HEK293T (cell line): Measurements from ENCODE around the gene PCBP3.

Source experiments
- BHLHE40 ChIP-seq: fragments of 450-650 bp; IDR thresholded peaks from 2 replicates; pipeline ENCODE4 v1.6.1; 2016; ENCODE audit warnings: mild to moderate bottlenecking, moderate library complexity, borderline replicate concordance
- ELF4 ChIP-seq: fragments of 450-650 bp; IDR thresholded peaks from 2 replicates; pipeline ENCODE4 v1.6.1; 2017; ENCODE audit warnings: antibody characterized with exemption
- FOXM1 ChIP-seq: fragments of 450-650 bp; IDR thresholded peaks from 2 replicates; pipeline ENCODE4 v1.6.1; 2017; ENCODE audit warnings: mild to moderate bottlenecking, borderline replicate concordance
- HDGF ChIP-seq: fragments of 450-650 bp; IDR thresholded peaks from 2 replicates; pipeline ENCODE4 v1.6.1; 2017; ENCODE audit warnings: antibody characterized with exemption, borderline replicate concordance
- LEF1 ChIP-seq: fragments of 450-650 bp; IDR thresholded peaks from 2 replicates; pipeline ENCODE4 v1.6.1; 2017; ENCODE audit warnings: mild to moderate bottlenecking, borderline replicate concordance
- SP1 ChIP-seq: fragments of 450-650 bp; IDR thresholded peaks from 2 replicates; pipeline ENCODE4 v1.6.1; 2017

- TF ChIP-seq LEF1 (no peak), FOXM1 (no peak), SP1 (no peak), ELF4 (no peak), HDGF (no peak), BHLHE40 (no peak)
These were observed 242.0 kb downstream of the PCBP3 start for GRCh38 chr21:45885597-45885929.
